Measurements from ENCODE around the gene HOXD1.

DNA sequence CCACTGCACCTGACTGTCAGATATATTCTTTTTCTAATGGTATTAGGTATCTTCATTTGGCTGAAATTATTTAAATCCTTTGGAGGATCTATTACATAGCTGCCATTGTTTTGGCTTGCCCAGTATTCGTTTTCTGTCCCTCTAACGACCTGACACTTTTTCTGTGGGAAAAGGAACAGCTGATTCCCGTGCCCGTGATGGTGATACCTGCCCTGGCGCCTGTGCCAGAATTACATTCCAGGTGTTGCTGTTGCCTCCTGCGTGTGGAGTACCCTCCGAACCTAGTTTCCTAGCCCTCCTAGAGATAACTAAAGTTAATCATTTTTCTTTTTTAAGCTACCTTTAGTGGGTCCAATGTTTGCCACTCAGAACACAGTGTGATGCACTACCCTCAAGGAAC, 14.0 kb downstream of the HOXD1 start:
- TF ChIP-seq CTCF (IDR thresholded peaks at IDR 0.05) (no peak), GATA2 (CRISPR knock-in tag; IDR thresholded peaks at IDR 0.05) (no peak), TAF1 (IDR thresholded peaks at IDR 0.05; ENCODE audit: borderline replicate concordance, low read depth, low read length) (no peak), RCOR1 (IDR thresholded peaks at IDR 0.05; ENCODE audit: low read length) (no peak), EP300 (IDR thresholded peaks at IDR 0.05; ENCODE audit: borderline replicate concordance in 1 of 2, low read depth in 1 of 2, low read length in 1 of 2) (no peak)

Data from SK-N-SH (cell line).